Stimulated activated memory B cell treated with anti-CD40 and anti-IgM and Interleukin-4, amounts not matched to agents 10 μg/mL and 1 μg/mL and 100 μg/mL, for 72 hours (primary cell): ENCODE data around the gene CACNA1C.

Experiments used
- ATAC-seq: fragments of 150-1000 bp; cut with Tn5 transposase; 2 replicates; pipeline ENCODE4 v1.10.0; 2021
- H3K27ac Mint-ChIP-seq: one replicate; pipeline ENCODE4 v1.8.0; 2022; ENCODE audit warnings: mild to moderate bottlenecking, mixed read lengths
- H3K27me3 Mint-ChIP-seq: one replicate; pipeline ENCODE4 v1.8.0; 2022; ENCODE audit warnings: mixed read lengths
- H3K36me3 Mint-ChIP-seq: one replicate; pipeline ENCODE4 v1.8.0; 2022; ENCODE audit warnings: mixed read lengths
- H3K4me1 Mint-ChIP-seq: one replicate; pipeline ENCODE4 v1.8.0; 2022; ENCODE audit warnings: mixed read lengths
- H3K4me3 Mint-ChIP-seq: one replicate; pipeline ENCODE4 v1.8.0; 2022; ENCODE audit warnings: mild to moderate bottlenecking, moderate library complexity, mixed read lengths
- H3K9me3 Mint-ChIP-seq: one replicate; pipeline ENCODE4 v1.8.0; 2022; ENCODE audit warnings: mixed read lengths

CACNA1C gene

DNA sequence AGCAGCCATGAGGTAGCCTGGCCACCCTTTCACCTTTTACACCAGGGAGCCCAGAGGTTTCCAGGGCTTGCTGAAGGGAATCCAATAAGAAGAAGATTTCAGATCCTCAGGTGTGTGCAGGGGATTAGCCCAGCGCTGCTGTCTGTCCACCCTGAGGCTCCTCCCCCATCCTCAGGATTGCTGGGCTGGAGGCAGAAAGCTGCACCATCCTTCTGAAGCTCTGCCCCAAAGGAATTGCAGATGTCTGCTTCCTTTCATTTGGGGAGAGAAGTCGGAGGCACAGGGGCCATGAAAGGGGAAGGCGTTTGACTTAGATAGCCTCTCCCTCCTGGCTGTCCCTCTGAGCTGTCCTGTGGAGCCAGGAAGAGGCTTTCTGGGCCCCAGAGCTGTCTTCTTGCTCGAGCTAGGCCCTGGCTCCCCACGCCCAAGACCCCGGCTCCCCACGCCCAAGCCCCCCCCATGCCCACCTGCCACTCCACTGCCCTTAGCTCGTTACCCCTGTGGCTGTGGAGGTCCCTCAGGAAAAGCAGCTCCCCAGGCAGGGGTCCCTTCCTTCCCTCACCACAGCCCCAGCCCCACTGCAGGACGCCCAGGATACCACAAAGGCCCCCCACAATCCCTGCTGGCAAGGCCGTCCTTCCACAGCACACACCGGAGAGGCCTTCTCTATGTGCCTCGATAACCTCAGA lies 359.0 kb downstream of the CACNA1C start:
- Mint-ChIP-seq H3K36me3 (no peaks in the 10 kb centered on the region), H3K4me3 (no peak overlapping the region), H3K27ac (no peak overlapping the region), H3K4me1 (no peaks in the 10 kb centered on the region), H3K9me3 (no peaks in the 10 kb centered on the region), H3K27me3 (peaks cover 19% of the 10 kb centered on the region)
- ATAC-seq = no peak

DNA sequence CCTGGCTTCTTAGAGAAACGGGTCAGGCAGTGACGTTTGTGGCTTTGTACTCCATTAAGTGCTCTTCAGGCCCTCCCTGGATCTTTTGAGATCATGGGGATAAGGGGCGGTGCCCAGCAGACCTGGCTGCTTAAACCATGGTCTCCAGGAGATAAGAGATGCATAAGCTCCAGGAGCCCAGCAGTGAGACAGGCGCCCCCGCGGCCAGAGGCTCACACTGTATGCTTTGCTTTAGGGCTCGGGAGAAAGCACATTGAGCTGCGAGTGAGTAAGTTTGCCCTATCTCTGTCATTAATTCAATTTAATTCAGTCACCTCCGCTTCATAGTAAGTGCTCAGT lies 359.5 kb downstream of the CACNA1C start:
- no peak overlapping the region for H3K4me3 Mint-ChIP-seq
- ATAC-seq = no peak
- peaks cover 19% of the 10 kb centered on the region for H3K27me3 Mint-ChIP-seq
- no peaks in the 10 kb centered on the region for H3K9me3 Mint-ChIP-seq
- no peaks in the 10 kb centered on the region for H3K36me3 Mint-ChIP-seq
- H3K4me1 Mint-ChIP-seq = no peaks in the 10 kb centered on the region
- no peak overlapping the region for H3K27ac Mint-ChIP-seq

DNA sequence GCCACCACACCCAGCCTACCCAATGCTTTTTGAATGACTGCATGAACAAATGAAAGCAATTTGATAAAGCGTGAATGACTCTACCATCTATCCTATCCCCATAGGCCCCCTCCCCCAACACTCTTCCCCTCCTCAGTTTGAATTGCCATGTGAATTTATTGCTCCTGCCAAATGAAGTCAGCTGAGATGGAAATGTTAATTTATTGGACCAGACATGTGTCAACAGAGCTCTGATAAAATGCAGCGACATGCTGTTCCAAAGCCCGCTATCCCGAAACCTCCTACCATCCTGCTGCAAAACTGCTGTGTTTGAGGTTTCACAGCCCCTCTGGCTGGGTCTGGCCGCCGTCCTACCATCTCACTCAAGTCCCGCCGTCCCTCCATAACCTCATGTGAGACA lies 360.5 kb downstream of the CACNA1C start:
- peaks cover 23% of the 10 kb centered on the region for H3K27me3 Mint-ChIP-seq
- H3K27ac Mint-ChIP-seq = no peak overlapping the region
- ATAC-seq = no peak
- H3K4me3 Mint-ChIP-seq = no peak overlapping the region
- H3K4me1 Mint-ChIP-seq = no peaks in the 10 kb centered on the region
- H3K36me3 Mint-ChIP-seq = no peaks in the 10 kb centered on the region
- H3K9me3 Mint-ChIP-seq = no peaks in the 10 kb centered on the region

DNA sequence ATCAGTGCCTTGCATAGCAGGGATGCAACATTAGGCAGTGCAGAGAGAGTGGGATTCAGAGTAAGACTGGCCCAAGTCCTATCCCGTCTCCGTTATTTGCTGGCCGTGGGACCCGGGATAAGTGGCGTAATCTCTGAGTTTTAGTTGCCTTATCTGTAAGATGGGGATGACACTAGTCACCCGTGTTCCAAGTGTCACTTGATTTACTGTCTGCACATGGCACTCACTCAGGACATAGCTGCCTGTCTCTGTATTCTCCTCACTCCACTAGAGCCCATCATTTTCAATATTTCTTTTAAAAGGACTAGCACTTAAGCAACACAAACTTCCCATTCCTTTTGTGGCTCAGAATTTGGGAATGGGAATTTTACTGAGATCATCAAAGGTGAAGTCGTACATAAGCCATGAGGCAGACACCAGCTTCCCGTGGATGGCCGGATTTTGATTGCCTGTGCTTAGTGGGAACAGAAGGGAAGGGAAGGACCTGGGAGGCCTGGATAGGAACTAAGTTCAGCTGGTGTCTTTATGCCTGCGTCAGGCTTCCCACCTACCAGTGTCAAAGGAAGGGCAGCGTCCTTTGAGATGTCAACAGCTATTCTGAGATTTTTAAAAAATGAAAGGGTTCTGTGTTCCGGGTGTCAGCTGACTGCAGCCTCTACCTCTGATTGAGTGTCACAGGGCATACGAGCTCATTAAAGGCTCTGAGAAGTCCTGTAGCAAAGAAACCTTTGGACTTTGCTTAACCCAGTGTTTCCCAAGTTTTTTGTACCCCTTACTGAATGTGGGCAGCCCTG lies 361.4 kb downstream of the CACNA1C start:
- Mint-ChIP-seq H3K4me3 (no peak overlapping the region), H3K27me3 (peaks cover 27% of the 10 kb centered on the region), H3K36me3 (no peaks in the 10 kb centered on the region), H3K9me3 (no peaks in the 10 kb centered on the region), H3K4me1 (no peaks in the 10 kb centered on the region), H3K27ac (no peak overlapping the region)
- ATAC-seq = no peak

DNA sequence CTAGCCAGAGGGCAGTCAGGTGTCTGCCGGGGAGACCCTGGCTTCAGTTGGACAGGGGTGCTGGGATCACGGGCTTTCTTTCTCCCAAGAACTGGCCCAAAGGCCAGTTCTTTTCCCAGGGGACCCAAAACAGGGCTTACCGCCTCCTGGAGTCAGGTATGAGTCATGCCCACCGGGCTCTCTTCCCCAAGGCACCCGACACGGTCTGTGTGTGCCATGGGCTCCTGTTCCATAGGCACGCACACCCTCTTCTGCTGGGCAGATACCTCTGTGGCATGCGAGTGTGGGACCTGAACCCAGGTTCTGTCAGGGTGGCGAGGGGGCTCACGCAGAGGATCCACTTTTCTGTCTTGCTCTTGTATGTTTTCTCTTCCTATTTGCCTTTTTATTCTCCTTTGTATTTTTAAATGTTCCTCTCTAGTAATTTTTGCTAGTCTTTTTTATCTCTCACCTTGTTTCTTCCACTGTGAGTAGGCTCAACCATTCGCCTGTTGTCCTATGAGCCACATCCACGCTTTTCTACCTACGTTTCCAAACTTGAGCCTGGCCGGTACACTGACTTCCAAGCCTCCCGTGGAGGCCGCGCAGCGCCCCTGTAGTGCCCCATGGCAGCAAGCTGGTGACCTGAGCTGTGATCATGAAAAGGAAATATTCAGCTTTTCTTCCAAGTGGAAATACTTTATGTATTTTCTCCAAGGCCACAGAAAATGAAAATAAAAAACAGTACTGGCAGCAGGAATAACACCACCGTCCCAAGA lies 362.2 kb downstream of the CACNA1C start:
- H3K27ac Mint-ChIP-seq = no peak overlapping the region
- H3K4me3 Mint-ChIP-seq = no peak overlapping the region
- H3K9me3 Mint-ChIP-seq = no peaks in the 10 kb centered on the region
- ATAC-seq = no peak
- no peaks in the 10 kb centered on the region for H3K4me1 Mint-ChIP-seq
- no peaks in the 10 kb centered on the region for H3K36me3 Mint-ChIP-seq
- H3K27me3 Mint-ChIP-seq = peaks cover 27% of the 10 kb centered on the region

DNA sequence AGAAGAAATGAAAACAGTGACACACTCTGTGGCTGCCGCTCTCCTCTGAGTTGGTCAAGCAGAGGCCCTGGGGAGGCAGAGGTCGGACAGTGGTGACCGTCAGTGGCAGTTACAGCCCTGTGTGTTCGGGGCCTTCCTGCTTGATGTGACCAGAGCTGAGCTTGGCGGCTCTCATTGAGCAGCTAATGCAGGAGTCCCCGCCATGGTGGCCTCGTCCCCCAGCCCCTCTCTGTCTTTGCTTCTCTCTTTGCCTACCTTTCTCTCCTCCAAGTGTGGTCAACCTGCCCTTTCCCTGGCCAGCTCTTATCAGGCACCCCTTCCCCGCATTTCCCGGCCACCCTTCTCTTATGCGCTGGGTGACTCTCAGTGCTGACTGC lies 362.8 kb downstream of the CACNA1C start:
- no peak for ATAC-seq
- Mint-ChIP-seq H3K4me1 (no peaks in the 10 kb centered on the region), H3K36me3 (no peaks in the 10 kb centered on the region), H3K4me3 (no peak overlapping the region), H3K27ac (no peak overlapping the region), H3K27me3 (peaks cover 27% of the 10 kb centered on the region), H3K9me3 (no peaks in the 10 kb centered on the region)

DNA sequence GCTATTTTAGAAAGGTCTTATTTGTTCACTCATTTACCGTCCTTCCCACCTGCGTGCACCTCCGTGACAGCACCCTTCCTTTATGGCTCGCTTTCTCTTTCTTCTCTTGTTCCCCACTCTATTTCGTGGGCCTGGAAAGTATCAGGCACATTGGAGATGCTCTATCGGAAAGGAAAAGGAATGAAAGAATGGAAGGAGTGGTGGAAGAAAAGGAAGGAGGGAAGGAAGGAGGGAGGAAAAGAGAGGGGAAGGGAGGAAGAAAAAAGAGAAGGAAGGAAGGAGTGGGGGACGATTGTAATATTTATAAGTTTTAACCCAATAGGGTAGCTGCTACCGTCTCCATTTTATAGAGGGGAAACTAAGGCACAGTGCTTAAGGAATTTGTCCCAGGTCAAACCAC lies 363.4 kb downstream of the CACNA1C start:
- peaks cover 31% of the 10 kb centered on the region for H3K27me3 Mint-ChIP-seq
- H3K36me3 Mint-ChIP-seq = no peaks in the 10 kb centered on the region
- no peak overlapping the region for H3K4me3 Mint-ChIP-seq
- no peak for ATAC-seq
- no peaks in the 10 kb centered on the region for H3K9me3 Mint-ChIP-seq
- no peak overlapping the region for H3K27ac Mint-ChIP-seq
- no peaks in the 10 kb centered on the region for H3K4me1 Mint-ChIP-seq

DNA sequence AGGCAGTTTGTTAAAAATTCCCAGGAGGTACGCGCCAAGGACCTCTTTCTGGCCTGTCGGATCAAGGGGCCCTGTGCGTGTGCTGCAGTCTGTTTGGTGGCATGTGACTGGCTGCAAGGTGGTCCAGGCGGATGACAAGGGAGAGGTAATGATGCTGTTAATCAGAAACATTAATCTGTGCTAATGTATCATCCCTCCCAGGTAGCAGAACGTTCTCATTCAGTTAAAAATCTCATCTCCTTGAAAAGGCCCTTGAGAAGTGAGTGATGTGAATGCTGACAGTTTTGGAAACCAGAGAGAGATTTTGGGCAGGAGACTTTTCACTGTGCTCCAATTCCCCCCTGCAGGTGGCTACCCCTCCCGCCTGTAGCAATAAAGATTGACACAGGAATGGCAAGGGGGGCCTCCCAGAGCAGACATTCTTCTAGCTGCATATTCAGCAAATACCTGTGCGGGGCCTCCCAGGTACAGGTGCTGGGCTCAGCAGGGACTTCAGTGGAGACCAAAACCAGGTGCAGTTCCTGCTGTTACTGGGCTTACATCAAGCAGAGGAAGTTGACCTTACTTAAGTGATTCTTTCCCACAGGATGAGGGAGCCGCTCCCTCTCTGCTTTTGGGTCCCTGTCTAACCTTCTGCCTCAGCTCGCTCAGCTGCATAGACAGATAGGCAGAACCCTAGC lies 364.8 kb downstream of the CACNA1C start:
- peaks cover 36% of the 10 kb centered on the region for H3K27me3 Mint-ChIP-seq
- H3K4me3 Mint-ChIP-seq = no peak overlapping the region
- H3K36me3 Mint-ChIP-seq = no peaks in the 10 kb centered on the region
- no peak overlapping the region for H3K27ac Mint-ChIP-seq
- no peaks in the 10 kb centered on the region for H3K9me3 Mint-ChIP-seq
- no peak for ATAC-seq
- no peaks in the 10 kb centered on the region for H3K4me1 Mint-ChIP-seq

DNA sequence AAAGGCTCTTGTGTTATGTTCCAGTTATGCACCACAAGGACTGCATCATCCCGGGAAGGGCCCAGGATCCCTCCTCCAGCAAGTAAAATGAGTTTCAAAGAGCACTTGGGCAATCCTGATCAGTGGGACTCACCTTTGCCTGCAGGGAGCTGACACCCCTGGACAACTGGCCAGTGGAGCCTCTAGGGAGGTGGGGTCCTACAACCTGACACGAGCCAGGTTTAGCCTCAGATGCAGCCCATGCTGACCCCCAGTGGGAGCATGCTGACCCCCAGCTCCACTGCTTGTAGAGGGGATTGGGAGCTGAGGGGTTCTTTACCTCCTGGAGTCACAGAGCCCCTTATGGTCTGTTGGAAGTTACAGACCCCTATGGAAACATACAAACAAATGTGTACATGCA lies 365.8 kb downstream of the CACNA1C start:
- peaks cover 36% of the 10 kb centered on the region for H3K27me3 Mint-ChIP-seq
- H3K36me3 Mint-ChIP-seq = no peaks in the 10 kb centered on the region
- no peaks in the 10 kb centered on the region for H3K4me1 Mint-ChIP-seq
- H3K9me3 Mint-ChIP-seq = no peaks in the 10 kb centered on the region
- no peak overlapping the region for H3K4me3 Mint-ChIP-seq
- H3K27ac Mint-ChIP-seq = no peak overlapping the region
- ATAC-seq = no peak

DNA sequence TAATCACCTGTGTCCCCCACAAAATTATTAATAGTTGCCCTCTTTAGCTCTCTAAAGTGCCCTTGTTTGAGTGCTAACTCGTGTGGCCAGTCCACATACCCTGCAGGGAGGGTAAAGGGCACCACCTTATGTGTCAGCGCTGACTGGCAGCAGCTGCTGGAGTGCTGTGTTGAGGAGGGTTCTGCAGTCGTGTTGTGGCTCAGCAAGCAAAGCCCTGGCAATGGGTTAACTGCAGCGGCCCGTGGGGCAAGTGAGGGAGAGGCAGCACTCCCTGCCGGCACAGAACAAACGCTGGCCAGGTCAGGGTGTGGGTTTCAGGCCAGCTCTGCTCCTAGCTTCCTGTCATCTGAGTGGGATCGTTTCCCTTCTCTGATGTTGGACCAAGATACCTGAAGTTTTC lies 369.8 kb downstream of the CACNA1C start:
- Mint-ChIP-seq H3K4me3 (no peak overlapping the region), H3K27ac (no peak overlapping the region), H3K36me3 (no peaks in the 10 kb centered on the region), H3K9me3 (peaks cover 5% of the 10 kb centered on the region), H3K27me3 (peaks cover 26% of the 10 kb centered on the region), H3K4me1 (no peaks in the 10 kb centered on the region)
- no peak for ATAC-seq

DNA sequence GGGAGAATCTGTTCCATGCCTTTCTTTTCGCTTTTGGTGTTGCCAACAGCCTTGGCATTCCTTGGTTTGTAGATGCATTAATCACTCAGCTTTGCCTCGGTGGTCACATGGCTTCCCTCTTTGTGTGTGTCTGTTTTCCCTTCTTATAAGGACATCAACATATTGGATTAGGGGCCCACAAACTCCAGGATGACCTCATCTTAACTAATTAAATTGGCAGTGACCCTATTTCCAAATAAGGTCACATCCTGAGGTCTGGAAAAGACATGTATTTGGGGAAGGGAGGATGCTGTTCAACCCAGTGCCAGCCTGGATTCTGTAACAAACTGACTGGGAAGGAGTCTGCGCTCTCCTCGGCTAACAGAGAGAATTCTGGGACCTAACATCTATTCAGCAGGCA lies 376.2 kb downstream of the CACNA1C start:
- Mint-ChIP-seq H3K4me1 (no peaks in the 10 kb centered on the region), H3K27me3 (peaks cover 27% of the 10 kb centered on the region), H3K9me3 (peaks cover 5% of the 10 kb centered on the region), H3K27ac (no peak overlapping the region), H3K36me3 (no peaks in the 10 kb centered on the region), H3K4me3 (no peak overlapping the region)
- ATAC-seq = no peak

DNA sequence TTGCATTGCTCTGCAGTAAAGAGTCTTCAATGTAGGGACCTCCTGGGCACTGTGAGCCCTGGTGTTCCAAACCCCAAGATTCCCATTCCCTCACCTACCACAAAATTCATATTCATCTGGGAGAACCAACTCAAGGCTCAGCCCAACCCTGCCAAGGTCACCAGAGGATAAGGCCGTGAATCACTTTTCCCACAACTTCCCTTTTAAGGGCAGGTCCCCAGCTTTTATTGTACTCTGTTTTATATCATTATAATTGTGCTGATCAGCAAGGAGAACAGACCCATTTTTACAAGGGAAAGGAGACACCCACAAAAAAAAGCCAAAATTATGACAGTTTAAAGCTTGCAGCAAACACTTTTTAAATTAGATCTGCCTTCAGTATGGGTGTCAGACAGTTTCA lies 379.0 kb downstream of the CACNA1C start:
- no peak overlapping the region for H3K4me3 Mint-ChIP-seq
- no peak for ATAC-seq
- no peaks in the 10 kb centered on the region for H3K4me1 Mint-ChIP-seq
- H3K36me3 Mint-ChIP-seq = no peaks in the 10 kb centered on the region
- peaks cover 39% of the 10 kb centered on the region for H3K27me3 Mint-ChIP-seq
- peaks cover 2% of the 10 kb centered on the region for H3K9me3 Mint-ChIP-seq
- H3K27ac Mint-ChIP-seq = no peak overlapping the region

DNA sequence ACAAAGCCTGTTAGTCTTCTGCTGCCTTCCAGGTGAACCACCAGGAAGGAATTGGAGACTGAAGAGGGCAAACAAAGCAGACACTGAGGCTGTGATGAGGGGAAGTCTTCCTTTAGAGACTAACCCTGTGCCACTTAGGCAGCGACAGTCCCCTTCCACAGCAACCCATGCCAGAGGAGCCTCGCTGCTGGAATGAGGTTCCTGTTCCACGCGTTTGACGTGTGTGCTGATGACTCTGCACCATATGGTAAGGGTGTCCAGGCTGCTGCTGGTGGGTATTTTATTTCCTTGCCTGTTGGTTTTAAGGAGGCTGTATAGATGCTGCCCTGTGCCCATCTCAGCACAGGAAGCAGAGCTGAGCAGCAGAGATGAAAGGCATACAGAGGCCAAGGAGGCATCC lies 380.1 kb downstream of the CACNA1C start:
- no peak for ATAC-seq
- Mint-ChIP-seq H3K36me3 (no peaks in the 10 kb centered on the region), H3K9me3 (peaks cover 6% of the 10 kb centered on the region), H3K27ac (no peak overlapping the region), H3K4me1 (no peaks in the 10 kb centered on the region), H3K4me3 (no peak overlapping the region), H3K27me3 (peaks cover 39% of the 10 kb centered on the region)

DNA sequence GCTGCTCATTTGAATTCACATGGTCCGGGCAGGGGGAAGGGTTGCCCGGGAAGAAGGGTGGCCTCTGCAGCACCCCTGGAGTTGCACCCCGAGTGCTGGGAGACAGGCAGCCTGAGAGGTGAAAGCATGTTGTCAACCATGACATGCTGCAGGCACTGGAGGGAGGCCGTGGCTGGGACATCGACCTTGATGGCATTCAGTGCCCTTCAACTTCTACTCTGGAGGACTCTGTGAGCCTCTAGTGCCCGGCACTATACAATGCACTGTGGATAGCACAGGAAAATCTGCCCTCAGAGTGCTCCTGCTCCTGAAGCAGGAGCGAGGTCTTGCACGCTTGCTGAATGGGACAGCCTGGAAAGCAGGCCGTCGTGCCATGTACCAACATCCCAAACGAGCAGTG lies 382.7 kb downstream of the CACNA1C start:
- Mint-ChIP-seq H3K27me3 (peaks cover 39% of the 10 kb centered on the region), H3K27ac (no peak overlapping the region), H3K9me3 (peaks cover 11% of the 10 kb centered on the region), H3K4me3 (no peak overlapping the region), H3K4me1 (no peaks in the 10 kb centered on the region), H3K36me3 (no peaks in the 10 kb centered on the region)
- no peak for ATAC-seq

DNA sequence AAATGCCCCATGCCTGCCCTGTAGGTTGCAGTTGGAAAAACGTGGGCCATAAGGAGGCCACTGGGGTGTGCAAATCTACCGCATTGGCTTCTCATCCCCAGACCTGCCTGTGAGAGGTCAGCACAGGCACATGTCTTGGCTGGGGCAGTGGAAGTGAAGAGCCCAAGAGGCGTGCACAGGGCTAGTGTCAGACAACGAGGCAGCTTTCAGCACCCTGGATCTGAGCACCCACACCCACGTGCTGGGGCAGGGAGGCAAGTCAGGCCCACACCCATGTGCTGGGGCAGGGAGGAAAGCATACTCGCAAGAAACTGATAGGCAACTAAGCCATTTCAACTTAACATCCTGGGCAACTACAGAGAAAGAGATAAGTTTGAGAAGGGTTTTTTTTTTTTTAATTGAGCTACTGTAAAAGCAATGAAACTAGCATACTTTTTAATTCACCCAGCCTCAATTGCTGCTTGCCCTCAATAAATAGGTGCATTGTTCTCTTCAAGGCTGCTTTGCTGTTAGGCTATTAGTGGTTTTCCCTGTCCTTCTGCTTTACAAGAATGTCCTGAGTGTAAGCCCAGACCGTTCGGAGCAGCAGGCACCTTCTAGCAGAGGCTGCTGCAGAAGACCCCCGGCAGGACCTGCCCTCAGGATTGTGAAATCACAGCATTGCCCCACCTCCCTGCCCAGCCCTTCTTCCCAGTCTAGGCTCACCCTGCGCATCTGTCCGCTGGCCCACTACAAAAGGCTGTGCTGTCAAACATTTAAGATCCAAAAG lies 386.7 kb downstream of the CACNA1C start:
- Mint-ChIP-seq H3K27ac (no peak overlapping the region), H3K9me3 (peaks cover 16% of the 10 kb centered on the region), H3K4me1 (no peaks in the 10 kb centered on the region), H3K36me3 (no peaks in the 10 kb centered on the region), H3K27me3 (peaks cover 21% of the 10 kb centered on the region), H3K4me3 (no peak overlapping the region)
- ATAC-seq = peak; percentile 22
